ENCODE data around the gene C13orf46.
"Not testable (repeated sequence)": the region's sequence is repeated elsewhere in the genome, so short reads cannot be mapped to it uniquely, and the experiment has no call there.

The C13orf46 gene

GRCh38 chr13:113973218-113974164 is at the start of gene C13orf46:
Gene C13orf46 (minus strand): TSS chr13:113974076. CDS start chr13:113973997, 79 bp downstream.
- no peak for DNase-seq (ENCODE audit: insufficient read length, low spot score)
- FAIRE-seq = no peak
- no peak for TF ChIP-seq POLR2A (IDR thresholded peaks at IDR 0.05; ENCODE audit: low read depth, low read length)

- TF ChIP-seq POLR2A (IDR thresholded peaks at IDR 0.05; ENCODE audit: low read depth, low read length) = no peak
- DNase-seq (ENCODE audit: insufficient read length, low spot score) = no peak
- FAIRE-seq = no peak
Observed at GRCh38 chr13:114022876-114023275, 49.0 kb upstream of the C13orf46 start.

- no peak for TF ChIP-seq POLR2A (IDR thresholded peaks at IDR 0.05; ENCODE audit: low read depth, low read length)
- no peak for FAIRE-seq
Observed at GRCh38 chr13:114022309-114022669, 48.4 kb upstream of the C13orf46 start.

GRCh38 chr13:114021464-114022308 is 47.8 kb upstream of the C13orf46 start:
- DNase-seq (ENCODE audit: insufficient read length, low spot score) (no peak), FAIRE-seq (no peak)
- no peak for TF ChIP-seq POLR2A (IDR thresholded peaks at IDR 0.05; ENCODE audit: low read depth, low read length)

More at GRCh38 chr13:114022309-114022669, 48.4 kb upstream of the C13orf46 start:
- no peak for DNase-seq (ENCODE audit: insufficient read length, low spot score)

- FAIRE-seq = no peak
- TF ChIP-seq POLR2A (IDR thresholded peaks at IDR 0.05; ENCODE audit: low read depth, low read length) = no peak
- DNase-seq (ENCODE audit: insufficient read length, low spot score) = no peak
Observed at GRCh38 chr13:114020750-114021463, 47.0 kb upstream of the C13orf46 start.

- not testable (repeated sequence) for FAIRE-seq; DNase-seq (ENCODE audit: insufficient read length, low spot score)
Observed at GRCh38 chr13:114020134-114020533, 46.3 kb upstream of the C13orf46 start.

- peak; percentile 76 for DNase-seq (ENCODE audit: insufficient read length, low spot score)
- no peak for FAIRE-seq
- no peak for TF ChIP-seq POLR2A (IDR thresholded peaks at IDR 0.05; ENCODE audit: low read depth, low read length)
Observed at GRCh38 chr13:114019367-114019766, 45.5 kb upstream of the C13orf46 start.

- TF ChIP-seq POLR2A (IDR thresholded peaks at IDR 0.05; ENCODE audit: low read depth, low read length) = no peak
- FAIRE-seq = no peak
- DNase-seq (ENCODE audit: insufficient read length, low spot score) = no peak
Observed at GRCh38 chr13:114018461-114019055, 44.7 kb upstream of the C13orf46 start.

GRCh38 chr13:114017966-114018365 is 44.1 kb upstream of the C13orf46 start:
- DNase-seq (ENCODE audit: insufficient read length, low spot score) = no peak
- FAIRE-seq = no peak
- no peak for TF ChIP-seq POLR2A (IDR thresholded peaks at IDR 0.05; ENCODE audit: low read depth, low read length)

- no peak for TF ChIP-seq POLR2A (IDR thresholded peaks at IDR 0.05; ENCODE audit: low read depth, low read length)
- DNase-seq (ENCODE audit: insufficient read length, low spot score) = no peak
- no peak for FAIRE-seq
Observed at GRCh38 chr13:114017028-114017630, 43.3 kb upstream of the C13orf46 start.

- DNase-seq (ENCODE audit: insufficient read length, low spot score) (no peak), FAIRE-seq (no peak)
- TF ChIP-seq POLR2A (IDR thresholded peaks at IDR 0.05; ENCODE audit: low read depth, low read length) = no peak
Observed at GRCh38 chr13:114016321-114017027, 42.6 kb upstream of the C13orf46 start.

GRCh38 chr13:114015969-114016295 is 42.1 kb upstream of the C13orf46 start:
- DNase-seq (ENCODE audit: insufficient read length, low spot score) (no peak), FAIRE-seq (no peak)
- TF ChIP-seq POLR2A (IDR thresholded peaks at IDR 0.05; ENCODE audit: low read depth, low read length) = no peak
